Common myeloid progenitor, CD34-positive (primary cell): Measurements from ENCODE around the gene MAGI1.
A peak's percentile ranks its signal among the peaks of the same experiment; 100 is the strongest.

Experiments
- CTCF ChIA-PET: fragments of 350-600 bp; sonication (Branson Sonifier 250); formaldehyde crosslinking; loops from one replicate; lab custom pipeline; 2021; ENCODE audit warnings: antibody characterized with exemption; lab: Charles Lee
- POLR2A ChIA-PET: fragments of 350-600 bp; sonication (Branson Sonifier 250); formaldehyde crosslinking; loops from one replicate; lab custom pipeline; 2021; ENCODE audit warnings: antibody characterized with exemption; lab: Charles Lee
- DNase-seq, 3 donors: peaks; one replicate each; pipeline versions ENCODE4 v3.0.0 to v3.0.0-alpha.2; 2013
- H3K27ac ChIP-seq, 2 experiments: 1 replicate in 1 of 2; 2 replicates in 1 of 2; pipeline ENCODE4 v1.7.0; 2013; ENCODE audit warnings: inconsistent platforms in 2 of 2, low read length in 2 of 2, mild to moderate bottlenecking in 2 of 2, low read depth in 1 of 2, moderate library complexity in 1 of 2; ENCODE audit not compliant: severe bottlenecking in 2 of 2, insufficient read depth in 1 of 2, poor library complexity in 1 of 2
- H3K27me3 ChIP-seq, 5 experiments: replicated peaks in 2 of 5; 1 replicate in 3 of 5; 2 replicates in 2 of 5; pipeline versions ENCODE4 v1.6.1 to v1.7.0; 2013; ENCODE audit warnings: low read length in 4 of 5, mild to moderate bottlenecking in 2 of 5, moderate library complexity in 2 of 5, inconsistent platforms in 1 of 5; ENCODE audit not compliant: insufficient read depth in 5 of 5, control insufficient read depth in 4 of 5
- H3K36me3 ChIP-seq, 4 experiments: 1 replicate in 2 of 4; 2 replicates in 2 of 4; pipeline versions ENCODE4 v1.6.1 to v1.7.0; 2013; ENCODE audit warnings: low read length in 3 of 4, control low read depth in 1 of 4, mild to moderate bottlenecking in 1 of 4; ENCODE audit not compliant: control insufficient read depth in 4 of 4, insufficient read depth in 4 of 4
- H3K4me1 ChIP-seq, 4 experiments: 1 replicate in 3 of 4; 2 replicates in 1 of 4; pipeline versions ENCODE4 v1.6.1 to v1.7.1; 2013; ENCODE audit warnings: low read length in 3 of 4, mild to moderate bottlenecking in 3 of 4, control low read depth in 1 of 4, inconsistent platforms in 1 of 4, moderate library complexity in 1 of 4; ENCODE audit not compliant: control insufficient read depth in 4 of 4, insufficient read depth in 4 of 4; ENCODE audit errors: control extremely low read depth in 1 of 4
- H3K4me3 ChIP-seq, 7 experiments: 1 replicate in 4 of 7; 2 replicates in 3 of 7; pipeline versions ENCODE4 v1.5.1 to v1.7.0; 2013; ENCODE audit warnings: mild to moderate bottlenecking in 7 of 7, low read length in 6 of 7, moderate library complexity in 6 of 7, inconsistent platforms in 2 of 7, low read depth in 2 of 7, control low read depth in 1 of 7; ENCODE audit not compliant: insufficient read depth in 4 of 7, control insufficient read depth in 1 of 7; ENCODE audit errors: extremely low read depth in 1 of 7
- H3K9me3 ChIP-seq, 5 experiments: 1 replicate in 4 of 5; 2 replicates in 1 of 5; pipeline versions ENCODE4 v1.6.1 to v1.7.1; 2013; ENCODE audit warnings: low read length in 4 of 5, mild to moderate bottlenecking in 2 of 5, inconsistent platforms in 1 of 5, low read depth in 1 of 5, moderate library complexity in 1 of 5; ENCODE audit not compliant: control insufficient read depth in 4 of 5, insufficient read depth in 2 of 5; ENCODE audit errors: control extremely low read depth in 1 of 5
- WGBS: methylation state at CpG from one replicate; pipeline ENCODE4 v1.1.5; 2013; ENCODE audit not compliant: insufficient coverage; 5-methylcytosine and 5-hydroxymethylcytosine counted together

The MAGI1 gene

GRCh38 chr3:65343736-65344135 is 695.0 kb downstream of the MAGI1 start:
- no peaks in the 10 kb centered on the region for H3K36me3 ChIP-seq
- 94% methylated on average over 4 of the region's 4 CpGs for WGBS
- DNase-seq = no peak
- POLR2A ChIA-PET = no interaction called here
- H3K9me3 ChIP-seq = no peaks in the 10 kb centered on the region
- CTCF ChIA-PET = no interaction called here
- H3K27me3 ChIP-seq = peaks cover 0 to 3% (median 0%) of the 10 kb centered on the region in 5 experiments
- no peaks in the 10 kb centered on the region for H3K4me1 ChIP-seq
- no peak overlapping the region for H3K4me3 ChIP-seq
- no peak overlapping the region for H3K27ac ChIP-seq

DNA sequence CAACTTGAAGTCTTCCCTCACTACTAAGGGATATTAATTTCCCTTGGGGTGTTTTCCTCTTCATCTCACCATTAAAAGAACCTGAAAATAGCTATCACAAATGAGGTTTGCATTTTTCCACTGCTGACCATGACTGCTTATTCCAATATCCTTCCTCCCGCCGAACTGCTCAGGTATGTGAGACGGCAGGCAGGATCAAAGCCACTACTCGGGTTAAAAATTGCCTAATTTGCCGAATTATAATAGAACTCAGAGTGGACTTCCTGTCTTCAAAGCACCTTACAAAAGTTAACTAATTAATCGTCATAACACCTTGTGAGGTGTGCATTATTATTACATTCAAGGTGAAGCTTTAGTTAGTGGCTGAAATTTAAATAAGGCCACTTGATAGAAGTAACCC is 695.7 kb downstream of the MAGI1 start:
- H3K27me3 ChIP-seq = peaks cover 0 to 3% (median 0%) of the 10 kb centered on the region in 5 experiments
- no peaks in the 10 kb centered on the region for H3K36me3 ChIP-seq
- no peak overlapping the region for H3K27ac ChIP-seq
- no peak for DNase-seq
- H3K4me3 ChIP-seq = no peak overlapping the region
- no peaks in the 10 kb centered on the region for H3K9me3 ChIP-seq
- ChIA-PET CTCF (interaction anchor here (1.2 kb wide), 1 partner anchor 14 kb away, joined by 3 read pairs; no protein-coding TSS in a partner anchor), POLR2A (no interaction called here)
- WGBS = 88% methylated on average over 5 of the region's 6 CpGs
- H3K4me1 ChIP-seq = no peaks in the 10 kb centered on the region

GRCh38 chr3:65342084-65342683 is 696.5 kb downstream of the MAGI1 start:
- peak; percentile 13 to 49 (median 42) for DNase-seq
- CTCF ChIA-PET = interaction anchor here (0.8 to 1.2 kb wide), 2 partner anchors 8 to 13 kb away, joined by 3 read pairs; no protein-coding TSS in a partner anchor
- H3K4me1 ChIP-seq = no peaks in the 10 kb centered on the region
- no peaks in the 10 kb centered on the region for H3K9me3 ChIP-seq
- no peak overlapping the region for H3K27ac ChIP-seq
- POLR2A ChIA-PET = no interaction called here
- peaks cover 0 to 3% (median 0%) of the 10 kb centered on the region in 5 experiments for H3K27me3 ChIP-seq
- 43% methylated on average over 11 of the region's 12 CpGs for WGBS
- no peak overlapping the region for H3K4me3 ChIP-seq
- no peaks in the 10 kb centered on the region for H3K36me3 ChIP-seq

- no peak for DNase-seq
- ChIA-PET CTCF (interaction anchor here (1.1 to 1.6 kb wide), 3 partner anchors 8 to 27 kb away, joined by 3 read pairs; no protein-coding TSS in a partner anchor), POLR2A (no interaction called here)
- Histone ChIP-seq H3K4me3 (no peak overlapping the region), H3K36me3 (no peaks in the 10 kb centered on the region), H3K27me3 (peaks cover 0 to 8% (median 0%) of the 10 kb centered on the region in 5 experiments), H3K9me3 (no peaks in the 10 kb centered on the region), H3K4me1 (no peaks in the 10 kb centered on the region), H3K27ac (no peak overlapping the region)
- WGBS = 86% methylated on average over 1 of the region's 2 CpGs
These were observed 699.5 kb downstream of the MAGI1 start for GRCh38 chr3:65339192-65339740.

GRCh38 chr3:65338571-65338970 is 700.1 kb downstream of the MAGI1 start:
- H3K27ac ChIP-seq = no peak overlapping the region
- H3K4me3 ChIP-seq = no peak overlapping the region
- ChIA-PET POLR2A (no interaction called here), CTCF (no interaction called here)
- no peaks in the 10 kb centered on the region for H3K36me3 ChIP-seq
- H3K4me1 ChIP-seq = no peaks in the 10 kb centered on the region
- H3K9me3 ChIP-seq = no peaks in the 10 kb centered on the region
- DNase-seq = no peak
- peaks cover 0 to 8% (median 0%) of the 10 kb centered on the region in 5 experiments for H3K27me3 ChIP-seq

DNA sequence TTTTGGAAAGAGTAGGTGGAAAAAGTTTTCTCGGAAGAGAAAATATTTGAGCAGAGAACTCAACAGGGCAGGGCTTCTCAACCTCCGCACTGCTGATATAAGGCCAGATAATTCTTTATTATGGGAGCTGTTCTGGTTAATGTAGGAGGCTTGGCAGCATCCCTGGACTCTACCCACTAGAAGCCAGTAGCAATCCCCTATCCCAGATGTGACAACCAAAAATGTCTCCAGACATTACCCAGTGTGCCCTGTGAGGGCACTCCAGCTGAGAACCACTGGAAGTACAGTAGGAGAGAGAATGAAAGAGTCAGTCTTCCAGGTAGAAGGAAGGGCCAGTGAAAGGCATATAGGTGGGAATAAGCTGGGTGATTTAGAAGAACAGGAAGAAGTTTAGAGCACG is 703.1 kb downstream of the MAGI1 start:
- Histone ChIP-seq H3K27me3 (peaks cover 0 to 8% (median 0%) of the 10 kb centered on the region in 5 experiments), H3K27ac (no peak overlapping the region), H3K4me3 (no peak overlapping the region), H3K4me1 (no peaks in the 10 kb centered on the region), H3K9me3 (no peaks in the 10 kb centered on the region), H3K36me3 (no peaks in the 10 kb centered on the region)
- CTCF ChIA-PET = no interaction called here
- 18% methylated on average over 1 of the region's 3 CpGs for WGBS
- POLR2A ChIA-PET = no interaction called here
- no peak for DNase-seq

DNA sequence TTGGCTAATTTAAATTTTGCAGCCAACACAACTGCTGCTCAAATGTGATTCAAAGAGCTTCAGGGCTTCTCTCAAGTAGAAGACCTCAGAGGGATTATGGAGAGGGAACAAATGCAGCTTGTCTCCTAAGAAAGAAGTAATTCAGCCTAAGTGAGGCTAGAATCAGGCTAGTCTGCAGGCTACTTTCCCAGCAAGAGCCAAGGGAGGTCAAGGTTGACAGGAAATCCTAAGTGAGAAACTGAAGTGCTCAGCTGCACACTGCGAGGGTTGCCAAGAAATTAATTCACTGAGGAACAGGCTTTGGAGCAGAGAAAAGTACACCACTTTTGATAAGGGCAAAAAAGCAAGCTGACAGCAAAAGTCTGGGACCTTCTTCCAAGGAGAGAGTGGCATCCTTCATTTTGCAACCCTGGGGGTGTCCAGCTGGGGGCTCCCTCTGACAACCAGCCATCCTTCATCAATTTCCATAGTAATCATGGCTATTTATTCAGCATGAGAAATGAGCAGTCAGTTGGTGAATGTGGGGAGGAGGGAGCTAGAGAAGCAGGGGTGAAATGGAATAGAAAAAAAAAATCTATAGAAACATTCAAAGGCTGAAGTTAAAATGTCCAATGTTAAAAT is 704.6 kb downstream of the MAGI1 start:
- ChIA-PET CTCF (interaction anchor here (0.6 kb wide), 2 partner anchors 53 to 518 kb away, joined by 3 read pairs; no protein-coding TSS in a partner anchor), POLR2A (no interaction called here)
- 33% methylated on average over 1 of the region's 1 CpG for WGBS

More for the DNA sequence above, 704.6 kb downstream of the MAGI1 start:
- no peak for DNase-seq
- Histone ChIP-seq H3K4me1 (no peaks in the 10 kb centered on the region), H3K36me3 (no peaks in the 10 kb centered on the region), H3K4me3 (no peak overlapping the region), H3K9me3 (no peaks in the 10 kb centered on the region), H3K27me3 (peaks cover 0 to 5% (median 0%) of the 10 kb centered on the region in 5 experiments), H3K27ac (no peak overlapping the region)
